OCI-LY7 (cell line): ENCODE results near the gene VOPP1. TPM values are rescaled to one million over a fixed set of nuclear protein-coding genes. Genes with fewer than 3 reads are reported as not detected.

Source experiments
- BruUV-seq: library from RNA; stranded (reverse); fragments of 400-500 nt; replicated peaks from 2 replicates; lab custom pipeline; 2021; lab: Mats Ljungman, UMichigan
- CTCF ChIA-PET: fragments of 300-600 bp; sonication (Branson Sonifier 250); formaldehyde crosslinking; loops from one replicate; lab custom pipeline; 2022; ENCODE audit warnings: antibody characterized with exemption; ENCODE audit not compliant: unreplicated experiment; lab: Charles Lee
- POLR2A ChIA-PET: fragments of 300-600 bp; sonication (Branson Sonifier 250); formaldehyde crosslinking; loops from one replicate; lab custom pipeline; 2022; ENCODE audit warnings: antibody characterized with exemption; lab: Charles Lee
- DNase-seq: peaks from one replicate; pipeline ENCODE4 v3.0.0-alpha.2; 2015; ENCODE audit warnings: low spot score
- H2AFZ ChIP-seq: fragments of 200-600 bp; sonication (generic), shearing (Covaris generic); 2 replicates; pipeline ENCODE4 v1.6.1; 2014; ENCODE audit warnings: mild to moderate bottlenecking, antibody characterized with exemption, low read length, moderate library complexity
- H3K27ac ChIP-seq: fragments of 200-600 bp; sonication (generic); 2 replicates; pipeline ENCODE4 v1.5.1; 2014; ENCODE audit warnings: mixed run types, low read depth, mild to moderate bottlenecking, moderate library complexity, low read length, inconsistent platforms; ENCODE audit not compliant: poor library complexity, severe bottlenecking
- H3K36me3 ChIP-seq: fragments of 200-600 bp; sonication (generic); 2 replicates; pipeline ENCODE4 v1.6.1; 2014; ENCODE audit warnings: mild to moderate bottlenecking, antibody characterized with exemption, low read length, moderate library complexity, mixed read lengths; ENCODE audit not compliant: insufficient read depth
- H3K4me1 ChIP-seq: fragments of 200-600 bp; sonication (generic); 2 replicates; pipeline ENCODE4 v1.5.1; 2014; ENCODE audit warnings: mild to moderate bottlenecking, low read length; ENCODE audit not compliant: insufficient read depth, poor library complexity, severe bottlenecking
- H3K4me2 ChIP-seq: fragments of 200-600 bp; sonication (generic); 2 replicates; pipeline ENCODE4 v1.6.1; 2014; ENCODE audit warnings: mild to moderate bottlenecking, low read length
- H3K4me3 ChIP-seq: fragments of 200-600 bp; sonication (generic); 2 replicates; pipeline ENCODE4 v1.5.1; 2014; ENCODE audit warnings: mild to moderate bottlenecking, low read depth, low read length; ENCODE audit not compliant: poor library complexity, severe bottlenecking
- H3K79me2 ChIP-seq: fragments of 200-600 bp; sonication (generic); 2 replicates; pipeline ENCODE4 v1.6.1; 2016; ENCODE audit warnings: low read depth, mild to moderate bottlenecking, low read length, moderate library complexity, mixed read lengths; ENCODE audit not compliant: insufficient read depth
- H3K9me2 ChIP-seq: fragments of 200-600 bp; sonication (generic); 2 replicates; pipeline ENCODE4 v1.6.1; 2016; ENCODE audit warnings: mild to moderate bottlenecking, low read length, mixed read lengths; ENCODE audit not compliant: insufficient read depth
- H3K9me3 ChIP-seq: fragments of 200-600 bp; sonication (generic); 2 replicates; pipeline ENCODE4 v1.6.1; 2014; ENCODE audit warnings: mild to moderate bottlenecking, mixed run types, low read length, mixed read lengths
- H4K20me1 ChIP-seq: fragments of 200-600 bp; sonication (generic); 2 replicates; pipeline ENCODE4 v1.6.1; 2014; ENCODE audit warnings: mild to moderate bottlenecking, antibody characterized with exemption, low read length, moderate library complexity, mixed read lengths; ENCODE audit not compliant: insufficient read depth
- CTCF ChIP-seq: fragments of 200-600 bp; sonication (generic); conservative IDR thresholded peaks from 2 replicates; pipeline ENCODE4 v1.5.1; 2014; ENCODE audit warnings: mild to moderate bottlenecking, antibody characterized with exemption, low read length, moderate library complexity, mixed read lengths
- EZH2phosphoT487 ChIP-seq: fragments of 200-600 bp; sonication (generic); IDR thresholded peaks from 2 replicates; pipeline ENCODE4 v1.6.1; 2018; ENCODE audit warnings: low read depth, borderline replicate concordance, mild to moderate bottlenecking, mixed run types, antibody characterized with exemption, low read length, moderate library complexity, mixed read lengths
- intact Hi-C: fragments of 100-400 bp; cut with micrococcal nuclease; formaldehyde crosslinking; loops from one replicate; pipeline ENCODE4 v1.10.0; 2022; ENCODE audit not compliant: unreplicated experiment
- total RNA-seq, 2 experiments: library from RNA; depleted of rRNA in 1 of 2; stranded (reverse); fragments of >200 nt in 1 of 2; shearing (Covaris generic) in 1 of 2; gene quantifications; 2 replicates each; pipeline ENCODE4 v1.2.3, GENCODE V29; 2014 to 2022

The VOPP1 gene
- total RNA-seq, 2 experiments from 2014 or later, result 68.8 to 72.1 TPM

GRCh38 chr7:55521917-55522902, 50.1 kb downstream of the VOPP1 start:
- no peak for DNase-seq
- H4K20me1 ChIP-seq, result peaks cover 19% of the 10 kb centered on the region
- ChIA-PET CTCF (interaction anchor here (0.9 to 1.4 kb wide), 2 partner anchors 11 to 18 kb away, joined by 3 to 5 read pairs; no protein-coding TSS in a partner anchor), POLR2A (interaction anchor here (0.6 to 5.0 kb wide), 4 partner anchors 11 to 66 kb away, joined by 3 to 22 read pairs (median 4); no protein-coding TSS in a partner anchor)
- no peaks in the 10 kb centered on the region for H3K9me2 ChIP-seq
- no peak overlapping the region; the same call in 1 of the 2 replicates for H3K4me2 ChIP-seq
- H3K27ac ChIP-seq, result no peak overlapping the region
- peaks cover 41% of the 10 kb centered on the region for H3K4me1 ChIP-seq
- peaks cover 46% of the 10 kb centered on the region for H3K36me3 ChIP-seq
- H2AFZ ChIP-seq, result no peak overlapping the region
- H3K4me3 ChIP-seq, result no peak overlapping the region
- TF ChIP-seq EZH2phosphoT487 (no peak), CTCF (no peak)
- no TSS peak for BruUV-seq
- H3K79me2 ChIP-seq, result peaks cover 48% of the 10 kb centered on the region; the same call in 1 of the 2 replicates
- H3K9me3 ChIP-seq, result no peaks in the 10 kb centered on the region
- intact Hi-C loops, result no loop called here

- Histone ChIP-seq H3K36me3 (peaks cover 48% of the 10 kb centered on the region), H3K4me2 (no peak overlapping the region; the same call in 1 of the 2 replicates), H3K79me2 (peaks cover 41% of the 10 kb centered on the region; the same call in 1 of the 2 replicates), H3K9me2 (no peaks in the 10 kb centered on the region), H3K4me3 (no peak overlapping the region), H2AFZ (no peak overlapping the region), H4K20me1 (peaks cover 14% of the 10 kb centered on the region), H3K9me3 (no peaks in the 10 kb centered on the region), H3K27ac (no peak overlapping the region), H3K4me1 (peaks cover 41% of the 10 kb centered on the region)
- DNase-seq, result no peak
- no TSS peak for BruUV-seq
- CTCF ChIA-PET, result interaction anchor here (0.6 to 0.9 kb wide), 2 partner anchors 12 to 105 kb away, joined by 3 read pairs; no protein-coding TSS in a partner anchor
- TF ChIP-seq EZH2phosphoT487, result no peak
- no peak for TF ChIP-seq CTCF
- POLR2A ChIA-PET, result interaction anchor here (1.4 to 5.0 kb wide), 2 partner anchors 10 to 11 kb away, joined by 5 to 22 read pairs; no protein-coding TSS in a partner anchor
- intact Hi-C loops, result no loop called here
These were observed 50.8 kb downstream of the VOPP1 start for GRCh38 chr7:55521512-55521911.
